GM12878 (cell line): ENCODE results near the gene DCLK2. TPM values are rescaled to one million over a fixed set of nuclear protein-coding genes. Genes with fewer than 3 reads are reported as not detected.

Experiments
- ATAC-seq: fragments of 200-7000 bp; cut with Tn5 transposase; 3 replicates; pipeline ENCODE4 v1.9.1; 2020; ENCODE audit warnings: mild to moderate bottlenecking, moderate library complexity
- BruUV-seq: library from RNA; stranded (reverse); fragments of 400-500 nt; replicated peaks from 2 replicates; lab custom pipeline; 2021; lab: Mats Ljungman, UMichigan
- CTCF ChIA-PET: fragments of 300-600 bp; sonication (Branson Sonifier 250); formaldehyde crosslinking; extraction: SDS; loops from one replicate; lab custom pipeline; 2021; ENCODE audit warnings: inconsistent platforms; lab: Yijun Ruan, JAX
- POLR2A ChIA-PET: fragments of 350-600 bp; formaldehyde crosslinking; extraction: SDS; loops from one replicate; lab custom pipeline; 2021; ENCODE audit warnings: inconsistent platforms; lab: Charles Lee
- RAD21 ChIA-PET: fragments of 300-600 bp; sonication (Branson Sonifier 250); formaldehyde crosslinking; loops from one replicate; lab custom pipeline; 2023; ENCODE audit warnings: antibody characterized with exemption; ENCODE audit not compliant: unreplicated experiment; lab: Charles Lee
- SMC1A ChIA-PET: fragments of 300-600 bp; sonication (Branson Sonifier 250); formaldehyde crosslinking; loops from one replicate; lab custom pipeline; 2023; ENCODE audit not compliant: unreplicated experiment, uncharacterized antibody; lab: Charles Lee
- DNase-seq: peaks from one replicate; pipeline ENCODE4 v3.0.0-alpha.2; 2011; ENCODE audit warnings: low read depth, low spot score
- FAIRE-seq: peaks from 3 replicates; lab custom pipeline; 2011; peaks lifted over from hg19 to GRCh38; lab: Jason Lieb, UNC
- H2AFZ ChIP-seq: 2 replicates; pipeline ENCODE4 v1.6.0; 2011; ENCODE audit warnings: low read depth, low read length, control low read depth; ENCODE audit not compliant: control insufficient read depth
- H3K27ac ChIP-seq: 2 replicates; pipeline ENCODE4 v1.5.1; 2011; ENCODE audit warnings: control low read depth; ENCODE audit not compliant: control insufficient read depth, insufficient read depth
- H3K27me3 ChIP-seq, 2 experiments: replicated peaks in 1 of 2; 2 replicates each; pipeline versions ENCODE4 v1.6.0 to v1.6.1; 2011; ENCODE audit warnings: low read length in 1 of 2; ENCODE audit not compliant: control insufficient read depth in 2 of 2, insufficient read depth in 2 of 2
- H3K36me3 ChIP-seq, 2 experiments: 2 replicates each; pipeline ENCODE4 v1.5.1; 2011; ENCODE audit warnings: low read length in 1 of 2; ENCODE audit not compliant: control insufficient read depth in 2 of 2, insufficient read depth in 2 of 2
- H3K4me1 ChIP-seq: 2 replicates; pipeline ENCODE4 v1.6.1; 2011; ENCODE audit warnings: mild to moderate bottlenecking, low read length, moderate library complexity, mixed read lengths; ENCODE audit not compliant: control insufficient read depth, insufficient read depth
- H3K4me2 ChIP-seq: 2 replicates; pipeline ENCODE4 v1.6.0; 2011; ENCODE audit warnings: control low read depth; ENCODE audit not compliant: control insufficient read depth, insufficient read depth
- H3K4me3 ChIP-seq: fragments of 200-600 bp; sonication (generic); 2 replicates; pipeline ENCODE4 v1.5.1; 2016
- H3K79me2 ChIP-seq: 2 replicates; pipeline ENCODE4 v1.6.0; 2011; ENCODE audit warnings: low read length; ENCODE audit not compliant: control insufficient read depth, insufficient read depth
- H3K9ac ChIP-seq: 2 replicates; pipeline ENCODE4 v1.8.0; 2011; ENCODE audit warnings: low read length, control low read depth, mixed read lengths; ENCODE audit not compliant: control insufficient read depth, insufficient read depth
- H3K9me3 ChIP-seq: replicated peaks from 3 replicates; pipeline ENCODE4 v1.5.1; 2011; ENCODE audit warnings: mild to moderate bottlenecking, low read length; ENCODE audit not compliant: control insufficient read depth, insufficient read depth
- H4K20me1 ChIP-seq: 2 replicates; pipeline ENCODE4 v1.6.0; 2011; ENCODE audit not compliant: control insufficient read depth, insufficient read depth
- BHLHE40 ChIP-seq, 2 experiments: fragments of 450-650 bp in 1 of 2; IDR thresholded peaks; 2 replicates each; pipeline ENCODE4 v1.6.1; 2011 to 2017; ENCODE audit warnings: low read depth in 2 of 2, borderline replicate concordance in 1 of 2, improper control_type of control experiment in 1 of 2, low read length in 1 of 2, mild to moderate bottlenecking in 1 of 2
- BRCA1 ChIP-seq: IDR thresholded peaks from 2 replicates; pipeline ENCODE4 v1.6.1; 2011; ENCODE audit warnings: low read depth, low read length, improper control_type of control experiment
- E2F8 ChIP-seq: fragments of 450-650 bp; IDR thresholded peaks from 2 replicates; pipeline ENCODE4 v1.6.1; 2018; ENCODE audit warnings: mild to moderate bottlenecking, low read depth, moderate library complexity; ENCODE audit not compliant: partially characterized antibody
- JUND ChIP-seq: IDR thresholded peaks from 2 replicates; pipeline ENCODE4 v1.6.1; 2012; ENCODE audit warnings: low read depth, mild to moderate bottlenecking, low read length, improper control_type of control experiment, moderate library complexity
- KDM1A ChIP-seq: fragments of 200-600 bp; sonication (generic); IDR thresholded peaks from 2 replicates; pipeline ENCODE4 v1.6.1; 2016; ENCODE audit warnings: borderline replicate concordance
- MTA2 ChIP-seq: fragments of 450-650 bp; IDR thresholded peaks from 2 replicates; pipeline ENCODE4 v1.6.1; 2016; ENCODE audit warnings: low read depth, mild to moderate bottlenecking, moderate library complexity
- MXI1 ChIP-seq: fragments of 150-350 bp; IDR thresholded peaks from 2 replicates; pipeline ENCODE4 v1.6.1; 2011; ENCODE audit warnings: low read depth, mild to moderate bottlenecking, inconsistent platforms, low read length, improper control_type of control experiment
- POLR2AphosphoS2 ChIP-seq: IDR thresholded peaks from 2 replicates; pipeline ENCODE4 v1.6.1; 2011; ENCODE audit warnings: low read depth, mild to moderate bottlenecking, low read length, improper control_type of control experiment, moderate library complexity
- POU2F2 ChIP-seq: IDR thresholded peaks from 3 replicates; pipeline ENCODE4 v1.6.1; 2011; ENCODE audit warnings: low read depth, mild to moderate bottlenecking, low read length, borderline replicate concordance
- RFX5 ChIP-seq: IDR thresholded peaks from 2 replicates; pipeline ENCODE4 v1.6.1; 2011; ENCODE audit warnings: low read depth, low read length, improper control_type of control experiment
- RUNX3 ChIP-seq: IDR thresholded peaks from 2 replicates; pipeline ENCODE4 v1.6.1; 2012; ENCODE audit warnings: low read length, inconsistent platforms
- SP1 ChIP-seq: IDR thresholded peaks from one replicate; pipeline ENCODE4 v1.6.1; 2011; ENCODE audit warnings: low read depth, low read length
- SREBF1 ChIP-seq: IDR thresholded peaks from 2 replicates; pipeline ENCODE4 v1.6.1; 2012; ENCODE audit warnings: mild to moderate bottlenecking, low read length
- STAT1 ChIP-seq: fragments of 450-650 bp; conservative IDR thresholded peaks from 2 replicates; pipeline ENCODE4 v1.6.1; 2014; ENCODE audit warnings: antibody characterized with exemption, mild to moderate bottlenecking
- STAT3 ChIP-seq: IDR thresholded peaks from 2 replicates; pipeline ENCODE4 v1.6.1; 2011; ENCODE audit warnings: low read depth, low read length, improper control_type of control experiment
- SUPT20H ChIP-seq: IDR thresholded peaks from 2 replicates; pipeline ENCODE4 v1.6.1; 2011; ENCODE audit warnings: low read depth, mild to moderate bottlenecking, low read length, moderate library complexity, borderline replicate concordance; ENCODE audit not compliant: control insufficient read depth
- ZBTB4 ChIP-seq: fragments of 450-650 bp; formaldehyde crosslinking; IDR thresholded peaks from 2 replicates; pipeline ENCODE4 v1.4.0; 2022; ENCODE audit warnings: mild to moderate bottlenecking, moderate library complexity
- ZSCAN29 ChIP-seq: fragments of 450-650 bp; IDR thresholded peaks from 2 replicates; pipeline ENCODE4 v1.6.1; 2017; ENCODE audit warnings: mild to moderate bottlenecking, moderate library complexity
- whole genome bisulfite sequencing: methylation state at CpG from one replicate; pipeline ENCODE4 v1.1.6; 2016; ENCODE audit warnings: low lambda C conversion rate; ENCODE audit not compliant: insufficient replicate concordance, insufficient coverage; ENCODE audit errors: missing lambda C conversion rate; 5-methylcytosine and 5-hydroxymethylcytosine counted together
- in situ Hi-C: fragments of 300-500 bp; cut with MboI; formaldehyde crosslinking; loops from 9 replicates; pipeline ENCODE4 v1.14.3; 2018; ENCODE audit warnings: mixed read lengths
- intact Hi-C: fragments of 100-400 bp; cut with micrococcal nuclease; formaldehyde crosslinking; loops from one replicate; pipeline ENCODE4 v1.14.2; 2022; ENCODE audit not compliant: unreplicated experiment
- polyA plus RNA-seq, 11 experiments: library from polyadenylated mRNA; depleted of rRNA in 4 of 11; unstranded in 6 of 11; stranded (reverse) in 5 of 11; fragments of >200 nt; fragmentation: Nextera tagmentation in 4 of 11; fragmentation: Illumina TruSeq in 1 of 11; extraction: Ambion mirVana in 4 of 11; extraction: Trizol in 1 of 11; gene quantifications; 1 replicate in 1 of 11; 2 replicates in 10 of 11; pipeline versions ENCODE4 v1.2.1 to v1.2.3, GENCODE V29; 2011 to 2016; ENCODE audit warnings: inconsistent platforms in 2 of 11, missing spikeins in 2 of 11, low read depth in 1 of 11
- total RNA-seq, 4 experiments: library from RNA; depleted of rRNA in 3 of 4; stranded (reverse); fragments of >200 nt in 3 of 4; fragmentation: Illumina TruSeq in 1 of 4; extraction: Trizol in 1 of 4; gene quantifications; 2 replicates each; pipeline versions ENCODE4 v1.2.1 to v1.2.3, GENCODE V29; 2013 to 2021
- TF ChIP-seq, protein P1 (sequence below): fragments of 450-650 bp; IDR thresholded peaks from 2 replicates; pipeline ENCODE4 v1.6.1; 2014; ENCODE audit warnings: mild to moderate bottlenecking

Gene DCLK2
- total and polyA plus RNA-seq, 10 of the 15 experiments (the other 5 are each of a cell fraction or from before 2014, with no cell fraction given), result not detected

DNA sequence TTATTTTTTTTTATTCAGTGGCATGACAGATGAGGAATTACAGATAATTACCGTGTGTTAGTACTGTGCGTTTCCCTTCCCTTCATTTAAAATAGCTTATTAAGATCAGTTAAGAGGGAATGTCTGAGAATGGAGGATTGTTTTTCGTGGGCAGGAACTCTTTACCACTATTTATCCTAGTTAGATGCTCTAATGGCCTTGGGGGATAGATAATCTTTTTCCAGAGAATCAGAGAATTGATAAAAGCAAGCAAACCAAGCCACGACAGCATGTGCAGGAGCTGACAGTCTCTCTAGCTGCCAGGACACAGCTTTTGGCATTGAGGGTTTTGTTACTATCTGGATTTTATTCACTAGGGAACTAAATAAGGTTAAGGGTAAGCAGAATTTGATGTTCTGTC, 128.7 kb downstream of the DCLK2 start:
- Histone ChIP-seq H3K36me3 (no peaks in the 10 kb centered on the region), H2AFZ (no peak overlapping the region), H3K9me3 (no peaks in the 10 kb centered on the region), H3K9ac (no peak overlapping the region), H3K4me1 (no peaks in the 10 kb centered on the region), H3K79me2 (no peaks in the 10 kb centered on the region), H3K4me3 (no peak overlapping the region), H3K27me3 (peaks cover 0 to 2% of the 10 kb centered on the region in 2 experiments; a peak in 1 of 4 replicates), H3K27ac (no peak overlapping the region), H3K4me2 (no peak overlapping the region), H4K20me1 (no peaks in the 10 kb centered on the region)
- TF ChIP-seq POLR2AphosphoS2, result no peak
- no peak for TF ChIP-seq RFX5
- no peak for TF ChIP-seq E2F8
- TF ChIP-seq KDM1A, result no peak
- TF ChIP-seq MXI1, result no peak
- TF ChIP-seq BHLHE40 (IDR thresholded peaks at IDR 0.05; ENCODE audit: borderline replicate concordance in 1 of 2, low read depth in 2 of 2, low read length in 1 of 2), result no peak
- TF ChIP-seq MTA2, result no peak
- TF ChIP-seq, protein P1, sequence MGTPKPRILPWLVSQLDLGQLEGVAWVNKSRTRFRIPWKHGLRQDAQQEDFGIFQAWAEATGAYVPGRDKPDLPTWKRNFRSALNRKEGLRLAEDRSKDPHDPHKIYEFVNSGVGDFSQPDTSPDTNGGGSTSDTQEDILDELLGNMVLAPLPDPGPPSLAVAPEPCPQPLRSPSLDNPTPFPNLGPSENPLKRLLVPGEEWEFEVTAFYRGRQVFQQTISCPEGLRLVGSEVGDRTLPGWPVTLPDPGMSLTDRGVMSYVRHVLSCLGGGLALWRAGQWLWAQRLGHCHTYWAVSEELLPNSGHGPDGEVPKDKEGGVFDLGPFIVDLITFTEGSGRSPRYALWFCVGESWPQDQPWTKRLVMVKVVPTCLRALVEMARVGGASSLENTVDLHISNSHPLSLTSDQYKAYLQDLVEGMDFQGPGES, result no peak
- TF ChIP-seq BRCA1, result no peak
- TF ChIP-seq POU2F2, result no peak
- TF ChIP-seq STAT1, result no peak
- TF ChIP-seq ZSCAN29, result no peak
- no peak for TF ChIP-seq STAT3
- TF ChIP-seq ZBTB4 (CRISPR knock-in tag), result no peak
- TF ChIP-seq SREBF1, result no peak
- TF ChIP-seq SUPT20H, result no peak
- no peak for TF ChIP-seq RUNX3
- TF ChIP-seq SP1, result no peak
- TF ChIP-seq JUND, result no peak
- FAIRE-seq, result no peak
- 38% methylated on average over 4 of the region's 4 CpGs for WGBS
- ChIA-PET CTCF (interaction anchor here (1.1 kb wide), 1 partner anchor 76 kb away, joined by 3 read pairs; no protein-coding TSS in a partner anchor), RAD21 (no interaction called here), POLR2A (no interaction called here), SMC1A (no interaction called here)
- no peak for ATAC-seq
- intact Hi-C loops, result no loop called here
- BruUV-seq, result no TSS peak
- in situ Hi-C loops, result no loop called here
- no peak for DNase-seq
